ENCODE measurements around the gene ATL1.

Gene ATL1

DNA sequence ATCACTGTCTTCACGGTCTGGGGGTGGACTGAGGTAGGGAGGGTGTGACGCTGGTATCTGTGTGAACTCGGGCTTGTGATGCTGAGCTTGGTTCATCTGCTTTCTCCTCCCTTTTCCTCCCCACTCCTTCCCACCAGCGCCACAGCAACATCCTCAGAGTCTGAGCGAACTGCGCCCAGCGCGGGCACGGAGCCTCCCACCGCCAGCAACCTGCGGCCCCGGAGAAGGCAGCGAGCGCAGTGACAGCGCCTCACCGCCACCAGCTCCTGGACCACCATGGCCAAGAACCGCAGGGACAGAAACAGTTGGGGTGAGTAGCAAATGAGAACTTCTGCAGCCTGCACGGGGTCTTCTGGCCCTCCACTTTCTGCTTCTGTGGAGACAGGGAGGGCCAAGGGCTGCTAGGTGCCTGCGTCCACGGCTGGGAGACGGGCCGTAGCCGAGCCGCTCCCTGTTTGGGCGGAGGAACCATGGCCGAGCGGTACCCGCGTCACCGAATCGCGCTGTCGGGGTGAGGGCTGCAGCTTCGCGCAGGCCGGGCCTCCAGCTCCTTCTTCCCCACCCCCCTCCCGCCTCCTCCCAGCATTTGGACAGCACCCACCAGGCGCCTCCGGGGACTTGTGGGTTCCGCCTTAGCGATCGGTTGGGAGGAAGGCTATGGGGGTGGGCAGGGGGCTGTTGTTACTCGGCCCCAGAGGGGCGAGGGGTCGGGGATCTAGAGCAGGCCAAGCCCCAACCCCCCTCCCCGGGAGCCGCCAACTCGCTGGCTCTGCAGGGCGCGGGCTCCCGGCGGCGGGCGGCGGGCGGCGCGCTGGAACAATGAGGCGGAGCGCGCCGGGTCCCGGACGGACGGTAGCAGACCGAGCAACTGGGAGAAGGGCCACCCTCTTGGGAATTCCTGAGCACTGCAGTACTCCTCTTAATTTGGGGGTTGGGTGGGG is at the start of gene ATL1:
Gene ATL1, plus strand, starts transcription at position 156 of the 941 bp plus-strand sequence. Its CDS starts 121 bp downstream, at position 277.
- DNase-seq (ENCODE audit: low read depth) = no peak

DNA sequence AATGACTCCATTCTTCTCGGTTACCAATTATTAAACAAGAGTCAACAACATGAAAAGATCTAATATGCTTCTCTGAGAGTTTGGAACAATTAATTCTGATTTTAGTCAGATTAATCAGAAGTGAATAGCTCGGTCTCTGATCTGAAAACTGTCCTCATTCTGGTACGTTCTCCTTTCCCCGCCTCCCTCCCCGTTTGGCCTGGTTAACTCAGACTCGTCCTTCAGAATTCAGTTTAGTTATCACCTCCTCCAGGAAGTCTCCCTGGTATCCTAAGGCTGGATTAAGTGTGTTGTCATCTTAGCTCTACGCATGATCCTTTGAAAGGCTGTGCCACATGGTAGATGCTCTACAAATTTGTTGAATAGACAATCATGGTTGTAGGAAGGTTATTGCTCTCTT is 49.8 kb upstream of the ATL1 start:
- DNase-seq (ENCODE audit: low read depth) = no peak

DNA sequence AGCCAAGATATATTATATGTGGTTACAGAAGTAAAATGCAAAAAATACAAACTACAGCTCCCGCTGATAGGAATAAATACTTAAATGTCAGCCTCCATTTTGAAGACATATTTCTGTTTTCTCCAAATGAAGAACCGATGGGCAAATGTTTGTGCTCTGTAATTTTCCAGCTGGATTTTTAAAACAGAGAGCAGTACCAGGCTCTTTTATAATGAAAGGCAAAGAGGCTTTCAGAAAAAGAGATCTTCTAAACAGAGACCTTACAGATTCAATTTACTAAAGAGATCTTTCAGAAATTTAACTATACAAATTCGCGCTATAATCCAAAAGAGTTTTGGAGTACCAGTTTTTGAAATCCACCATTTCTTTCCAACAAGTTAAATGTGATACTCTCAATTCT is 47.5 kb upstream of the ATL1 start:
- no peak for DNase-seq (ENCODE audit: low read depth)

DNA sequence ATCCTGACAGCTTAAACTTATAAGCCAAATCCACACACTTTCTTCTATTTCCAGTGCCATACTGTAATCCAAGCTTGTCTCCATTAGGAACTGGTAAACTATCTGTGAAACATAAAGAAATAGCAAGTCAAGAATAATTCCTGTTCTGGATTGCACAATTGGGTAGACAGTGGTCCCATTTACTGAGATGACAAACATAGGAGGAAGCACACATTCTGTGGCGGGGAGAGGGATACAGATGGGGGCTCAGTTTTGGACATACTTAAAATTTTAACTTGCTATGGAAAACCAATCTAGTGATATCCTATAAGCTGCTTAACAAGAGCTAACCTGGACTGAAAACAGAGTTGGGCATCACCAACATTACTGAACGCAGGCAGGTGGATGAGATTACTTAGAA is 43.9 kb upstream of the ATL1 start:
- no peak for DNase-seq (ENCODE audit: low read depth)

DNA sequence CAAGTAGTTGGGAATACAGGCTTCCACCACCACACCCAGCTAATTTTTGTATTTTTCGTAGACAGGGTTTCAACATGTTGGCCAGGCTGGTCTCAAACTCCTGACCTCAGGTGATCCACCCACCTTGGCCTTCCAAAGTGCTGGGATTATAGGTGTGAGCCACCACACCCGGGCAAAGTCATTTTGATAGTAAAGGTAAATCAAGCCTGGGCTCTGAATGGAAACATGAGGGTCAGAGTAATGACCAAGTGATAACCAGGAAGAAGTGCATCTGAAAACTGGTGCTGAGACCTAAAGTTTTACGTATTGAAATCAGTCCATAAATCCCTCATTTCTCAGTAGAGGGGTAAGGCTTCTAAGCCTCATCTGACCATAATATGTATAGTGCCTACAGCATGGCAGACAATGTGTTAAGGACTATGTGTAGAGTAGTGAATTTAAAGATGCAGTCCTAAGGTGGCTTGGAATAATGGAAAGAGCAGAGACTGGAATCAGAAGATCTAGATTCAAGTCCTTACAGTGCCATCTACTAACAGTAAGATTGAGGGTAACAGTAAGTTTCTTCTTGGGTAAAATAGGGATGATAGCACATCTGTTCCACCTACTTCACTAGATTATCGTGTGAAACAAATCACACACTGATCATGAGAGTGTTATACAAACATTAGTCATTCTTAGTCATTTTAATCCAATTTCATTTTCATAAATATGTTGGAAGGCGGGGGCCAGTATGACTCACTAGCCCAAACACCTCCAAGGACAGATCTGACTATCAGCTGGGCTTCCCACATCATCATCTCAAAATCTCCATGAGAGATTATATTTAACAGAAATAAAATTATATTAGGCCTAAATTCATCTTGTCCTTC is 38.8 kb upstream of the ATL1 start:
- DNase-seq (ENCODE audit: low read depth) = peak; percentile 9

DNA sequence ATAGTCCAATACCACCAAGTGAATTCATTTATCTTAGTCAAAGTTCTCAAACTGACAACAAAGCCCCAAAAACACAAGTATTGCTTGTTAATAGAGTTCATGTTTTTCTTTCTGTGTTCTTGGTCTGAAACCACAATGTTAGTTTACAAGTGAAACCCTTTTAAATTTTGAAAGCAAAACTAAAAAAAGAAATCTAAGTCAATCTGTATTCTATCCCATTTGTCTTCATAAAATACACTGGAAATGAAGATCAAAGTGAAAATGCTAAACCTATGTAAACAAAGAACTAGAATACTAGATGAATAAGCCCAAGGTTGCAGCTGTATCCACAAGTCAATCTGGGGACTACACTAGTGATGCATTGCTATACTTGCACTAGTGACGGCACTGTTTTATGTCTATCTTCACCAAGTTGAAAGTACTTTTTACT is 38.0 kb upstream of the ATL1 start:
- no peak for DNase-seq (ENCODE audit: low read depth)

DNA sequence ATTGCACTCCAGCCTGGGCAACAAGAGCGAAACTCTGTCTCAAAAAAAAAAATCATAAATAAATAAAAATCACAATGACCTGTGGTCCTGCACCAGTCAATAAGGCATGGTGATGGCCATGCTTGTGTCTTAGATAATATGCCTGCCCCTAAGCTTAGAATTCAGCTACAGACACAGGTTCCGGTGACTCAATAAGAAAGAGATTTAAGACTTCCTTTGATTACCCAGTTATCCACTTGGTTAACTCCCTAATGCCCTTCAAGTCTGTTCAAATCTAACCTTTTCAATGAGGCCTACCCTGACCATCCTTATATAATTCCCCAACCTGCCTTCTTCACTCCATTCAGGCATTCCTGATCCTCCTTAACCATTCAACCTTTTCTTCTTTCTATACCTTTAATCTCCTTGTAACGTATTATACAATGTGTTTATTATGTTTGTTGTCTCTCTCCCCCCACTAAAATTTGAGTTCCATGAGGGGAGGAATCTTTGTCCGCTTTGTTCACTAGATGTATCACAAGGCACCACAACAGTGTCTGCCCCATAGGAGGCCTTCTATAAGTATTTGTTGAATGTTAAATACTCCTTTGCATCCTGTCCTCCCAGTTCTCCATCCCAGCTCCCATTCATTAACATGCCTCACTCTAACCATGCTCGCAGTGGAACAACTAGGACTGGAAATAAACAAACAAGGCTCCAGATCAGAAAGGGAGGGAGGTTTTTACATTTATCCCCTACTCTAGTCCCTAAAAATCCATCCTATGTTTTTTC is 36.5 kb upstream of the ATL1 start:
- no peak for DNase-seq (ENCODE audit: low read depth)

DNA sequence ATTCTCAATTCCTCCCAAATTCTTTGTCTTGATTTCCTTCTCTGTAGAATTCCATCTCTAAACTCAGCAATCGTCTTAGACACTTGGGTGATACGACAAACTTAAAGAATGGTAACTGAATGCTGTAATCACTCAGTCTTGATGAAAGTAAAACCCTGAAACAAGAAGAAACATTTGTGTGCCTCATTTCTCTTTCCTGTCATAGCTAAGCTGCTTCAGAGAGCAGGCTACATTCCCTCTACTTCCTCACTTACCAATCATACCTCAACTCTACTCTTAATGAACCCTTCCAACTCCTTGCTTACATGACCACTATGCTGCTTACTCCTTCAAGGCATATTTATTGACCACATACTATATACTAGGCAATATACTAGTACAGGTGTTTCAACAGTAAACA is 35.9 kb upstream of the ATL1 start:
- DNase-seq (ENCODE audit: low read depth) = no peak

DNA sequence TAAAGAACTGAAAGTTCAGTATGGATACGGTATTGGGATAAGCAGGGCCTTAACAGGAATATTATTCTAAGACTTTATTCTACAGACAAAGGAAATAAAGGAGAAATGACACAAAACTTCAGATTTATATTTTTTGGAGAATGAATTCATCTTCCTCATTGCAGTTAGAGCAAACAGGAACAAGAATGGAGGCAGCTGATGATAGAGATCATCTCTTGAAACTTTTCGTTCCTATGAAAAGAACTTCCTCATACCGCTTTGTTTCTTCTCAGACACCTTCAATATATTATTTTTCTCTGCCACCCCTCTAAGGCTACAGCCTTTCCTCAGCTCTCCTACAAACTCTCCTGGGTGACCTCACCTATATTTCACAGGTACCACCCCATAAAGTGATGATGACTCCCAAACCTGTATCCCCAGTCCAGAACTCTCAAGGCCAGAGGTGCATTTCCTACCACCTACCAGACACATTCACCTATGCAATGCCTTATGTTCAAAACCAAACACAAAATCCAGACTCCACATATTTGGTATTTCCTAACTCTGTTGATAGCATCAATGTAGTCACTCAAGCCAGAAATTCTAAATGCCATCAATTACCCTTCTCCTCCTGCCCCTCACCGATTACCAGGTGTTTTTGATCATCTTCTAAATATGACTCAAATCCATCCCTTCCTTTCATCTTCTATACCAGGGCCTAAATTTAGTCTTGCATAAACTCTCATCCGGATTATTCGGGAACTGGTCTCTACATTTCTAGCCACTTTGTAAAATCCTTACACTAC is 35.0 kb upstream of the ATL1 start:
- no peak for DNase-seq (ENCODE audit: low read depth)

DNA sequence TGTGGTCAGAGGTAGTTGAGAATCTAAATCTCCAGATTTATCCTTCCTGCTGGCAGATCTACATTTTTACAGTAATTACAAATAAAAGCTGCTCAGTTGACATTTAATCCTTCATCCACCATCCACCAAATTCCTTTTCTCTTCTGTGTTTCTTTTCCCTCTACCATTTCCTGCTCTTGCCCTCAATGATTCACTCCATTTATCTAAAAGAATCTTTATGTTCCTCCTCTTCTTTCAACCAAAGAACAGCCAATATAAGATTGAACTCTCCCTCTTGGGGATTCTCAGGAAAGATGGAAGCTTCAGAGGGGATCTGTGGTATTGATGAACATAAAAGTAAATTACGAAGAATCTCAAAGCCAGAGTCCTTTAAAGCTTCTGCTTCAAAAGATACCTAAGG is 31.9 kb upstream of the ATL1 start:
- DNase-seq (ENCODE audit: low read depth) = no peak

DNA sequence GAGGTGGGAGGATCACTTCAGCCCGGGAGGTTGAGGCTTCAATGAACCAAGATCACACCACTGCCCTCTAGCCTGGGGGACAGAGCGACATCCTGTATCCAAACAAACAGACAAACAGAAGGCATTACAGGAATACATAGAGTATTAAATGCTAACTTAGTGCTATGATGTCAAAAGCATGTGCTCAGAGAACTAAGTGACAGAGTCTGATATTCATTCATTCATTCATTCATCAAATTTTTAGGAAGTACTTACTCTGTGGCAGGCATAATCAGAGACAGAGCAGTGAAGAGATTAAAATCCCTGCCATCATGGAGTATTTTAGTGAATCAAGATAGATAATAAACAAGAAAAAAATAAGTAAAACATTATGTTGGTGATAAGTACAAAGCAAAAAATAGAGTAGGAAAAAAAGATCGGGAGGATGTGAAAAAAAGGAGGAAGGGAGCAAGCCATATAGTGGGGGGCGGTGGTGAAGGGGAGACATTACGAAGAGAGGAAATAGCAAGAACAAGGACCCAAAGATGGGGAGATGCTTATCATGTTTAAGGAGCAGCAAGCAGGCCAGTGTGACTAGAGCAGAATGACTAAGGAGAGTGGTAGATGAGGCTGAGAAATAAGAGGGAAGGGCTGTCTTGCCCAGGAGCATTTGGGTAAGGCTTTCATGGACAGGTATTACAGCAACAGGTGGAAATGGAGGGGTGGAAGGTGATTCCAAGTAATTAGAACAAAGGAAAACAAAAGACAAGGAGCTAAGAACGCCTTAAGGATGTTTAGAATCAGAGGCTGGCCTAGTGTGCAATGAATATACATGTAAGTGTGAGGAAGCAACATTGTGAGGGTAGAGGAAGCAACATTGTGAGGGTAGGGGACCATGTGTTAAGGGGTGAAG is 30.4 kb upstream of the ATL1 start:
- no peak for DNase-seq (ENCODE audit: low read depth)

DNA sequence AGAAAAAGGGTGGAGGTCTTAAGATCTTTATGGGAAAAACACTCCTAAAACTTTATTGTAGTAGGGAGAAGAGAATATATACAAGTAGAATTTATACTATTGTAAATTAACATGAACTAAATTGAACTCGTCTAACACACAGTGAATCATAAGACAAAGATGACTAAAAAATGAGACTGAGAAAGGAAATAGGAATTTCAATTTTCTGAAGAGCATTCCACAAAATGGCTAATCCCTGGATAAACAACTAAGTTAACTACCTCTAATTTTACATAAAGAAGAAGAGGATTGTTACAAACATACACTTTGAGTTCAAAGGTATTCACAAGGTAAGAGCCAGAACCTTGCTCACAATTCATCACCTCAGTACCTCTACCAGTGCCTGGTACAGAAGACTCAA is 29.6 kb upstream of the ATL1 start:
- DNase-seq (ENCODE audit: low read depth) = no peak

DNA sequence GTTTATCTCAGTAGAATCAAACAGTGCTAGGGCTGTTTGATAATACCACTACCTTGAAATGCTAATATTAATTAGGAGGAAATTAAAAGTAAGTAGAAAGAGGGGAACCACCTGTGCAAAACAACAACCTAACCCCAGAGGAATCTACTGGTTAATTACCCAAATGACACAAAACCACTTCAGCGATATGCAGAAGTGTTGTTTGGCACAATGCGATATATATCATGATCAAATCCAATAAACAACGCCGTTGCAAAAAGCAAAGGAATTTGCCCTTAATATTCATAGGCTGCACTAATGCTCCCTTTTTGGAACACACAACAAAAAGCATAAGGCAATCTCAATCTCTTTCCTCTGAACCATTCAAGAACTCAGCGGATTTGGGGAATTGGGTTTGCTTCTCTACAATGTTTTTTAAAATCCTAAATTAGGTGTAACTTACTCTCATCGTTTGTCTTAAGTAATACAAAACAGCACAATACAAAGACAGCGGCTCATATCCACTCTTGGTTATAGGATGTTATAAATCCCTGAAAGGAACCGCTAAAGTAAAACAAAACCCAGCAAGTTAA is 29.1 kb upstream of the ATL1 start:
- DNase-seq (ENCODE audit: low read depth) = no peak

DNA sequence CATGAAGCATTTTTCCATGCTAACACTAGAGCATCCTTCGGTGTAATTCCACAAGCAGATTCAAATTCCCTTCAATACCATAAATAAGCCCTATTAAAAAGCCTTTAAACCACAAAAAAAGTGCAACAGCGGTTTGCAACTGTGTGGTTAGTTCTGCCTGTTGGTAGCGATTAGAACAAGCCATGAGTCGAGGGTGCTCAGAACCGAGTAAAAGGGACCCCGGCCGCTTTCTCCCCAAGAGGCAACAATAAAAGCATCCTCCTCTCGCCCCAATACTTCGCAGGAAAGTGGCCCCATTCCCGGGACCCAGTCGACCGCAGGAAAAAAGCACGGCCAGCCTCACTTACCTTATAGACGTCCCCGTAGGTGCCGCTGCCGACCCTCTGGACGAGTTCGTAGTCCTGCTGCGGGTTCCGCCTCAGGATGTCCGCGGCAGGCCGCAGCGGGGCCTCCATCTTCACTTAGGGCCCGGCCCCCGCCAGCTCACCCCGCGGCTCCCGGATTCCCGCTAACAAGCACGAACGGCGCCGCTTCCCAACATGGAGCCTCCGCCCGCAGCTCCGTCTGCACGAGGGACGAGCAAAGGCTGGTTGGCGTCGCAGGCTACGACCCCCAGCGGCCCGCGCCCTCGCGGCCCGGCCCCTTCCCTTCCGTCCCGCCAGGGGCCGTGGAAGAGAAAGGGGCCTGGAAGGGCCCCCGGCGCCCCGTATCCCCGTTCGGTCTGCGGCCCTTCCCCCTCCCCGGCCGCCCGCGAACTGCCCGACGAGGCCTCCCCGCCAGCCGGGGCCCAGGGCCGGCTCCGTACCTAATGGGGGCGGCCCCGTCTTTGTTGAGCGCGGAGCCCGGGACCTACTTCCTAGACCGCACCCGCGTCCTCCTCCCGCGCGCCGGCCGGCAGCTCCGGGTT is 28.1 kb upstream of the ATL1 start:
- no peak for DNase-seq (ENCODE audit: low read depth)

DNA sequence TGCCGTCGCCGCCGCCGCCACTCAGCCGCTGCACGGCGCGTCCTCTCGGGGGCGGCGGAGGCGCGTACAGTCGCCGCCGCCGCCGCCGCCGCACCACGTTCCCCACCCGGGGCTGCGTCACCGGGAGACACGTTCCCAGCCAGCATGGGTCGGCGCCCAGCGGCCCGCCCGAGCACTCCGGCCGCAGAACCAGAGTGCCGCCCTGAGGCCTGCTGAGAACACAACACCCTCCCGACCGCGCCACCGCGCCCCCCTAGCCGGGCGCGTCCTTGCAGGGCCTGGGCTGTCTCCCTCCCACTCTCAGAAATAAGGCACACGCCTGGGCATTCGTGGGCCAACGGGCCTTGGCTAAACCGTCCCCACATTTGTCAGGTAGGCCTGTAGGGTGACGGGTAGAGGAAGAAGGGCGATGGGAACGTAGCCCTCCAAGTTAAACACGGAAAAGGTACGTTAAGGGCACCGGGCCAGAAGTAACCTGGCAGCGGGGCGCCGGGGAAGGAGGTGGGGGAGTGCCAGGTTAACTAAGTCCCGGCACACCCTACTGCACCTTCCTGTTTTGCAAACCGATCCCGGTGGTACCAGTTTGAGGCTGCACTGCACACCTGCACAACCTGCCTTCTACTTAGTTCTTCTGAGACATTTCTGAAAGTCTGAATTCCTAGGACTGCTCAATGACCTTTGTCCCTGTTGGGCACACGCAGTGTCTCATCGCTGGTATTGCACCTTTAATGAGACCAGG is 27.3 kb upstream of the ATL1 start, which contains the start of gene MAP4K5:
Gene MAP4K5, minus strand, starts transcription at position 68 of the 739 bp plus-strand sequence. CDS start 520 bp downstream, outside the sequence.
- peak; percentile 76 for DNase-seq (ENCODE audit: low read depth)

DNA sequence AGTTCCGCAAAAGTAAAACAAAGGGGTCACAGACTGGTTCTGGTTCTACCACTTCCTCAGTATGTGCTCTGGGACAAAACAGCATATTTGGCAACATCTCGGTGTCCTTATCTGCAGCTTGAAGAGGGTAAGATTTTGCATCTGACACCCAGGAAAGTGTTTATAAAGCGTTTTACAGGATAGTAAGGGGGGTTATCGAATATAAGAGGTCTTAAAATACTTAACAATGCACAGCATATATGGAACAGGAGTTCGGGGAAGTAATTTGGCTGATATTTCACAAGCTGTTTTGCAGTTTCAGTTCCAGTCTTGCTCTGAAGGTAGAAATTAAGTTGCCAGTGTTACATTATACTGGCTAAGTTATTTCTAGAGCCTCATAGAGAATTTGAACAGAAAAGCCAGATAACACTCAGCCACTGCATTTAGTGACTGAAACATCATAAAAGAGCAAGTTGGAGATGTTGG is 26.7 kb upstream of the ATL1 start:
- no peak for DNase-seq (ENCODE audit: low read depth)

DNA sequence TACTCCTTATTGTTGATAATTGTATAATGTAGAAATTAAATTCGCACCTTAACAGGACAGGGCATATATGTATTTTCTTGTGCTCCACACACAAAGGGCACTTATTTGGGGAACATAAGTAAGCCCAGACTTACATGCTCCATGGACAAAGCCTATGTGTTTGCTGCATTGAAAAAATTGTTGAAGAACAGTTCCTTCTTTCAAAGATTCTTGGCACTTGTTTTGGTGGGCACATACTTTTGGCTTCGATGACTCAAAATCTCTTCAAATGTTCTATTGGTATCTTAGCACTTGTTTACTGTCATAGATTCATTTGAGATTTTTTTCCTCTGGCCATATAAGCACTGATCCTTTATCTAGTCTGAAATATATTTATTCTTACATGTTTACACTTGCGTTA is 26.1 kb upstream of the ATL1 start:
- DNase-seq (ENCODE audit: low read depth) = no peak

DNA sequence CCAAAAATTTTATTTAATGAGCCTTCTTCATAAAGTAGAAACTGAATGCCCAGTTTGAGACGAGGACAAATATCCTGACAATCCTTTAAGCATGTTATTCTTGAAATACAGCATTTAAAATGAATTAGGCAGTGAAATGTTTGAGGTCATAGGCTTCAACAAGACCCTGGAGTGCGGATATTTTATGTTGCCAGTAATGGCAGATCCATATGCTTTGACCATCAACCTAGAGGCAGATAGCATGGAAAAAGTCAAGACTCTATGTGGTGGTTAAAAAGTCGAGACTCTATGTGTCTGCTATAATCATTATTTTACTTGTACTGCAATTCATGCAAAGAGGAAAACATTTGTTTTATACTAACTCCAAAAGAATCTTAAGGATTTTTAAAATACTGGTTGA is 25.5 kb upstream of the ATL1 start:
- no peak for DNase-seq (ENCODE audit: low read depth)

Data from T-helper 22 cell (primary cell).